GM12872 (cell line): ENCODE results near the gene REXO5.

Experiments used
- TF ChIP-seq, protein P1 (sequence below): IDR thresholded peaks from 3 replicates; pipeline ENCODE4 v1.5.1; 2011; ENCODE audit warnings: low read depth, mild to moderate bottlenecking, low read length, moderate library complexity; ENCODE audit not compliant: insufficient read depth

REXO5 gene

DNA sequence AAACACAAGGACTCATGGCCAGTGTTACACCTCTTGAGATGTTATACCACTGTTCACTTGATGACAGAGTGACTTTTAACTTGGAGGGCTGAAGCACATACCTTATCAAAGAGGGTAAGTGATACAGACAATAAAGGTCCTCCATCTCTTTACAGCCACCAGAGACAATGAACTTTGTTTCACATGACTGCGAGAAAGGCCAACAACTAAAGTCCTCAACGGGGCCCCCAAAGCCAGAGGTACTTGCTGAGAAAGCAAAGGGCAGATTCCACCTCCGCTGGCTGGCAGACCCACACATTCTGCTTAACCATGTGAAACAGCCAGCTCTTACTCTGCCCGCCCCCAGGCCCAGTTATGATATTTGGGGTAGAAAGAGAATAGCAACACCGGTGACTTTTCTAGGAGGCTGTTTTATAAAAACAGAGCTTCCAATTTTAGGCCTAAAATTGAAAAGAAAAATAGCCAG, 72.4 kb downstream of the REXO5 start:
- TF ChIP-seq, protein P1, sequence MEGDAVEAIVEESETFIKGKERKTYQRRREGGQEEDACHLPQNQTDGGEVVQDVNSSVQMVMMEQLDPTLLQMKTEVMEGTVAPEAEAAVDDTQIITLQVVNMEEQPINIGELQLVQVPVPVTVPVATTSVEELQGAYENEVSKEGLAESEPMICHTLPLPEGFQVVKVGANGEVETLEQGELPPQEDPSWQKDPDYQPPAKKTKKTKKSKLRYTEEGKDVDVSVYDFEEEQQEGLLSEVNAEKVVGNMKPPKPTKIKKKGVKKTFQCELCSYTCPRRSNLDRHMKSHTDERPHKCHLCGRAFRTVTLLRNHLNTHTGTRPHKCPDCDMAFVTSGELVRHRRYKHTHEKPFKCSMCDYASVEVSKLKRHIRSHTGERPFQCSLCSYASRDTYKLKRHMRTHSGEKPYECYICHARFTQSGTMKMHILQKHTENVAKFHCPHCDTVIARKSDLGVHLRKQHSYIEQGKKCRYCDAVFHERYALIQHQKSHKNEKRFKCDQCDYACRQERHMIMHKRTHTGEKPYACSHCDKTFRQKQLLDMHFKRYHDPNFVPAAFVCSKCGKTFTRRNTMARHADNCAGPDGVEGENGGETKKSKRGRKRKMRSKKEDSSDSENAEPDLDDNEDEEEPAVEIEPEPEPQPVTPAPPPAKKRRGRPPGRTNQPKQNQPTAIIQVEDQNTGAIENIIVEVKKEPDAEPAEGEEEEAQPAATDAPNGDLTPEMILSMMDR, result no peak

DNA sequence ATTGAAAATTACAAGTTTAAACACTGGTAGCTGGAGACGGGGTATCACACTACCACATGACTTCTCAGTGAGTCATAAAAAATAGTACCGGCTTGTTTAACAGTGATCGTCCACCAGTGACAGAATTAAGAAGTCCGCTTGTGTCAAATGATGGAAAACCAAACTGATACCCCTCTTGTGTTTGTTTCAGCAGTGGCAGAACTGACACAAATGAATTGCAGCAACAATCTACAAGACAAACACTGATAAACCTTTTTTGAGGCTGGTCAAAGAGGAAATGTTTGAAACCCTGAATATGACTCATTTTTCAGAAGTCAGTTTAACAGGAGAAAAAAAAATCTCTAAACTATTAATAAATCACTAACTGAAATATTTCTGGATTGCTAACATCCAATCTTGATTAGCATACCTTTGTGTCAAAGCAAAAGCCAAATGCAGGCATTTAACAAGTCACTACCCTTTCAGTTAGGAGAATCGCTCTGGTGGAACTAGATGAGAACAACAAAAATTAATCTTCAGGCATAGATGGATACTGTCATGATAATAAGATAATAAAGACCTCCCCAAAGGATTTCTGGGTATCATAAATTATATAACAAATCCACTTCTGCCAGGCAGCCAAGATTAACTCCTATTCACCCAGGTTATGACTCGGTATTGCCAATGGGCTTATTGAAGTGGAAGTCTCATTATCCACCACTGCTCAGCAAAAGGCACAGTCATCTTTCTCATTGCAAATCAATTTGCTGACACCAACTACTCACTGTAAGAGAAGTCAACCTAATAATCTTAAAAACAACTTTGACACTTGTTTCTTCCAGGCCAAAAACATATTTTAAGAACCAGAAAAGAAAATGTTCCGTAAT, 73.1 kb downstream of the REXO5 start:
- TF ChIP-seq, protein P1, result no peak

DNA sequence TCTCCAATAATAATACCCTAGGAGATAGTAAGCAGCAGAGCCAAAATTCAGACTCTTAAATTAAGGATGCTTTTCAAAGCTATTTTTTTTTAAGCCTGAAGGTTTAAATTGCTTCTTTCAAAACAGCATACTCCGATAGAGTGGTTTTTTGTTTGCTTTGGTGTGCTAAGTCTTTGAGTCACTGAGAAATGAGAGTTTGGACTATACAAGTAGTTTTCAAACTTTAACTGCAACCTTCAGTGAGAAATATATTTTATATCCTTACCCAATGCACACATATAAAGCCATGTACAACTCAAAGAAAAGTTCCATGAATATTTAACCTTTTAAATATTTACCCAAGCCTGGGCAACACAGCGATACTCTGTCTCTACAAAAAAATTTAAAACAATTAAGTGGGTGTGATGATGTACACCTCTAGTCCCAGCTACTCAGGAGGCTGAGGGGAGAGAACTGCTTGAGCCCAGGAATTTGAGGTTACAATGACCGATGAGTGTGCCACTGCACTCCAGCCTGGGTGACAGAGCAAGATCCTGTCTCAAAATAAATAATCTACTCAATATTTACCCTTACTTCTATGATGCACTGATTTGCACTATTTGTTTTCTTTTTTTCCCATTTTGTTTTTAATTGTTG, 74.7 kb downstream of the REXO5 start:
- TF ChIP-seq, protein P1, result no peak

DNA sequence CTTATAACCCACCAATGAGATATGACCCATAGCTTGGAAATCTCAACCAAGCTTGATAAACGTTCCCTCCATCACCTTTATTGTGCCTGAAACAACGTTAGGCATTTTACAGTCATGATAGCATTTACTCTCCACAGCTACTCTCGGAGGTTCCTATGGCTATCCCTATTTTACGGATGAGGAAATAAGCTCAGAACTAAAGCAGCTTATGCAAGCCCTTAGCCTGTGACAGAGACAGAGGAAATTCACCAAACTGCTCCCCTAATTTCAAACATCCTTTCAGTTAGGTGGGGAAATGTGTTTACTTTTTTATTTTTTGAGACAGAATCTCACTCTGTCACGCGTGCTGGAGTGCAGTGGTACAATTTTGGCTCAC, 75.2 kb downstream of the REXO5 start:
- TF ChIP-seq, protein P1, result no peak

DNA sequence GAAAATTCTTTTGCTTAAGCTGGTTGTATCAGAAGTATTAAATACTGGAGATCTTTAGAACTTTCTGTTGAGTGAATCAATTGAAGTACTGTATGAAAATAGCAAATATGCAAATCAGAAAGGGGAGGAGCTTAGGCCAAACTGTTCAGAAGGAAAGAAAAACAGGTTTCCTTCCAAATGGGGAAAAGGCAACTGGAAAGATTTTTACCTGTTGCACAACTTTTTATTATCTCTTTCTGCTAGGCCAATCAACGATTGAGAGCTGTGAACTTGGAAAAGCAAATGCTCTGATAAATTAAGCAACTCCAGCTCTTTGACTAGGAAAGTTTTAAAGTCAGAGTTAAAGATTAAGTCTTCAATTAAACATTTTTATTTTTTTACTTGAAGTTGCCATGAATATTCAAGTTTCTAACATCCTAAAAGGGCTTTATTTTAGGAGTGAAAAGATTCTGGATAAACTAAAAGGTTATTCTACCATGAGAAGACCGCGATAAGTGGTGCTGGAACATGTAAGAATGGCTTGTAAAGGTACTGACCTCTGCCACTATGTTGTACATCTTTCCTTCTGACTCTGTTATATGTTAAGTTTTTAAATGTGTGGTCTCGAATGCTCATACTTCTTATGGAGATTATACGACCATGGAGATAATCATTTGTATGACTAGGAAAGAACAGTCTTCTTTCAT, 77.4 kb downstream of the REXO5 start:
- TF ChIP-seq, protein P1, result no peak

DNA sequence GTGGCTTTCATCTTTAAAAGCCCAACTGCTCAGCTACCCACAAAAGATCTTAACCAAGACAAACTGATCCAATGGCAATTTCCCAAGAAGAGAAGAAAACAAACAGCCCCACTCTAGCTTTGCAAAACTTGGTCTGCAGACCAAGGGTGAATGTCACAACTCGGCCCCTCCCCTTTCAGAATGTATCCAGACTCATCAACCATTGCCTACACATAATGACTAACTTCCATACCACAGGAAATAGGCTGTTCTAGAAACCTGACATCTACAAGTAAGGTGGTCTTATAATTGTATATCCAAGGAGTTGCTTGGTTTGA, 77.9 kb downstream of the REXO5 start:
- TF ChIP-seq, protein P1, result no peak

DNA sequence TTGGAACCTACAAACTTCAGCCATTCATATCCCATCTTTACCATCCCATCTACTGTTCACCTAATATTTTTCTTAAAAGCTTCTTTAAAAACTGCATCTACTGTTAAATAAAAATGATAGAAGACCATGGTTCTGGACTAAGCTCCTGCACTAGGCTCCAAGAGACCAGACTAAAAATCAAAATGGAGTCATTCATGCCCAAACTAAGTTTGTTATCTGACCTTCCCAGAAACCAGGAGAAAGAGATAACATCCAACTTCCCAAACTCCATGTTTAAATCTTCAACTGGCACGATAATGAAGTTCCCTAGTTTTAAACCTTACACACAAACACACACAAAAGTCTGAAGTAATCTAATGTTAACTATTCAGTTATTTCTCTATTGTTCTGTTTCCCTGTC, 80.0 kb downstream of the REXO5 start:
- TF ChIP-seq, protein P1, result no peak
